ENCODE results near the gene SLC46A1.

DNA sequence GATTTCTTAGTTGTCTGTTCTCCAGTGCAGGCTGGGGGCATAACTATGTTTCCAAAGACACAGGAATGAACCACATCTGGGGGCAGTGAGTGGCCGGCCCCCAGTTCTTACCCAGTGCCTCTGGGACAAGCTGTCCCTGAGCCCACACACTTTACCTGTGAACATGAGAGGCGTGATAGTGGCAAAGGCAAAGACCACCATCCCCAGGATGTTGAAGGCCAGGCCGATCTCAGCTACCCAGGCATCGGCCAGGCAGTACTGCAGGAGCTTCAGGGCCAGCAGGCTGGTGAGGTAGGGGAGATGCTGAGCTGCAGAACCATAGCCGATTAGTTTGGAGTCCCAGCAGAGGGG lies 1.6 kb downstream of the SLC46A1 start:
- TF ChIP-seq, protein P1, sequence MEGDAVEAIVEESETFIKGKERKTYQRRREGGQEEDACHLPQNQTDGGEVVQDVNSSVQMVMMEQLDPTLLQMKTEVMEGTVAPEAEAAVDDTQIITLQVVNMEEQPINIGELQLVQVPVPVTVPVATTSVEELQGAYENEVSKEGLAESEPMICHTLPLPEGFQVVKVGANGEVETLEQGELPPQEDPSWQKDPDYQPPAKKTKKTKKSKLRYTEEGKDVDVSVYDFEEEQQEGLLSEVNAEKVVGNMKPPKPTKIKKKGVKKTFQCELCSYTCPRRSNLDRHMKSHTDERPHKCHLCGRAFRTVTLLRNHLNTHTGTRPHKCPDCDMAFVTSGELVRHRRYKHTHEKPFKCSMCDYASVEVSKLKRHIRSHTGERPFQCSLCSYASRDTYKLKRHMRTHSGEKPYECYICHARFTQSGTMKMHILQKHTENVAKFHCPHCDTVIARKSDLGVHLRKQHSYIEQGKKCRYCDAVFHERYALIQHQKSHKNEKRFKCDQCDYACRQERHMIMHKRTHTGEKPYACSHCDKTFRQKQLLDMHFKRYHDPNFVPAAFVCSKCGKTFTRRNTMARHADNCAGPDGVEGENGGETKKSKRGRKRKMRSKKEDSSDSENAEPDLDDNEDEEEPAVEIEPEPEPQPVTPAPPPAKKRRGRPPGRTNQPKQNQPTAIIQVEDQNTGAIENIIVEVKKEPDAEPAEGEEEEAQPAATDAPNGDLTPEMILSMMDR (IDR thresholded peaks at IDR 0.05; ENCODE audit: borderline replicate concordance, extremely low read depth, low read length, poor library complexity, severe bottlenecking): no peak
- TF ChIP-seq EZH2 (IDR thresholded peaks at IDR 0.05; ENCODE audit: borderline replicate concordance, low read depth, low read length, severe bottlenecking): no peak
